ENCODE measurements around the gene LSM4.
A peak's percentile ranks its signal among the peaks of the same experiment; 100 is the strongest.
"Not testable (repeated sequence)": the region's sequence is repeated elsewhere in the genome, so short reads cannot be mapped to it uniquely, and the experiment has no call there.

The LSM4 gene

DNA sequence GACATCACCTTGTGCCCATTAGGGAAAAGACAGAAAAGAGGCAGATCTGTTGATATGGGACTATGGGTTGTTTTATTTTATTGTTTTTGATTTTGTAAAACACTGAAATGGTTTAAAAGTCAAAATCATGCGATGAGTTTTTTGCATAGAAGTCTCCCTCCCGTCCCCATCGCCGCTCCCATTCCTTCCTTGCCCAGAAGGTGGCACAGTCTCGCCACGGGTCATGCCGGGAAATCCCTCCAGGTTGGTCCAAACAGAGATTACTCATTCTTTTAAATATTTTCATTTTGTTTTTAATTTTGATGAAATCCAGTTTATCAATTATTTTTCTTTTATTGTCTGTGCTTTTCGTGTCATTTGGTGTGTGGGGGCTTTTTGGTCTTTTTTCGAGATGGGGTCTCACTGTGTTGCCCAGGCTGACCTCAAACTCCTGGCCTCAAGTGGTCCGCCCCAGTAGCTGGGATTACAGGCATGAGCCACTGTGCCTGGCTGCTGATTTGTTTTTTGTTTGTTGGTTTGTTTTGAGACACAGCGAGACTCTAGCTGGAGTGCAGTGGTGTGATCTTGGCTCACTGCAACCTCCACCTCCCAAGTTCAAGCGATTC, 26.8 kb upstream of the LSM4 start:
- Mint-ChIP-seq H3K27ac (no peak overlapping the region), H3K27me3 (no peaks in the 10 kb centered on the region), H3K4me1 (peaks cover 6% of the 10 kb centered on the region), H3K4me3 (no peak overlapping the region), H3K36me3 (peaks cover 23% of the 10 kb centered on the region), H3K9me3 (no peaks in the 10 kb centered on the region)
- ATAC-seq (ENCODE audit: low read depth) (peak; percentile 42), DNase-seq (ENCODE audit: low spot score in 2 of 2) (no peak)

- H3K9me3 Mint-ChIP-seq; H3K27ac Mint-ChIP-seq; H3K27me3 Mint-ChIP-seq; H3K4me3 Mint-ChIP-seq; DNase-seq (ENCODE audit: low spot score in 2 of 2); ATAC-seq (ENCODE audit: low read depth); H3K4me1 Mint-ChIP-seq: not testable (repeated sequence)
- H3K36me3 Mint-ChIP-seq = peaks cover 23% of the 10 kb centered on the region
These were observed 26.0 kb upstream of the LSM4 start for GRCh38 chr19:18348818-18349339.

- H3K36me3 Mint-ChIP-seq = peaks cover 20% of the 10 kb centered on the region
- no peak overlapping the region for H3K4me3 Mint-ChIP-seq
- no peaks in the 10 kb centered on the region for H3K9me3 Mint-ChIP-seq
- H3K4me1 Mint-ChIP-seq = peaks cover 6% of the 10 kb centered on the region
- H3K27me3 Mint-ChIP-seq = no peaks in the 10 kb centered on the region
- ATAC-seq (ENCODE audit: low read depth) (no peak), DNase-seq (ENCODE audit: low spot score in 2 of 2) (no peak)
- H3K27ac Mint-ChIP-seq = no peak overlapping the region
These were observed 25.3 kb upstream of the LSM4 start for GRCh38 chr19:18348171-18348570.

- ATAC-seq (ENCODE audit: low read depth) = no peak
- Mint-ChIP-seq H3K4me3 (no peak overlapping the region), H3K27ac (no peak overlapping the region), H3K27me3 (no peaks in the 10 kb centered on the region), H3K36me3 (peaks cover 21% of the 10 kb centered on the region), H3K9me3 (no peaks in the 10 kb centered on the region), H3K4me1 (peaks cover 9% of the 10 kb centered on the region)
- DNase-seq (ENCODE audit: low spot score in 2 of 2) = no peak
These were observed 23.2 kb upstream of the LSM4 start for GRCh38 chr19:18346091-18346490.

DNA sequence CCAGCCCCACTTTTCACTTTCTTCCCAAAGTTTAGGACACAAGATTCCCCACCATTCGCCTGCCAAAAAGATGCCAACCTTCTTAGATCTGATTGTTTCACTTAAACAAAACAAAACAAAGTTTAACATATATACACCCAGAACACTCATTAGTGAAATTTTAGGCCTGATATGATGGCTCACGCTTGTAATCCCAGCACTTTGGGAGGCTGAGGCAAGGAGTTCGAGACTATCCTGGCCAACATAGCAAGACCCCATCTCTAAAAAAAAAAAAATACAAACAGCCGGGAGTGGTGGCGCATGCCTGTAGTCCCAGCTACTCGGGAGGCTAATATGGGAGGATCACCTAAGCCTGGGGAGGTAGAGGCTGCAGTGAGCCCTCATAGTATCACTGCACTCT, 22.4 kb upstream of the LSM4 start:
- H3K4me3 Mint-ChIP-seq = no peak overlapping the region
- DNase-seq (ENCODE audit: low spot score in 2 of 2) (no peak), ATAC-seq (ENCODE audit: low read depth) (no peak)
- no peaks in the 10 kb centered on the region for H3K27me3 Mint-ChIP-seq
- H3K27ac Mint-ChIP-seq = no peak overlapping the region
- peaks cover 21% of the 10 kb centered on the region for H3K36me3 Mint-ChIP-seq
- no peaks in the 10 kb centered on the region for H3K9me3 Mint-ChIP-seq
- peaks cover 9% of the 10 kb centered on the region for H3K4me1 Mint-ChIP-seq

- H3K36me3 Mint-ChIP-seq = peaks cover 21% of the 10 kb centered on the region
- H3K9me3 Mint-ChIP-seq = no peaks in the 10 kb centered on the region
These were observed 21.7 kb upstream of the LSM4 start for GRCh38 chr19:18344582-18344950.

GRCh38 chr19:18342090-18342632, 19.3 kb upstream of the LSM4 start:
- Mint-ChIP-seq H3K4me1 (peaks cover 9% of the 10 kb centered on the region), H3K4me3 (peak overlapping the region; percentile 14), H3K27ac (no peak overlapping the region), H3K27me3 (peaks cover 1% of the 10 kb centered on the region), H3K9me3 (no peaks in the 10 kb centered on the region), H3K36me3 (peaks cover 13% of the 10 kb centered on the region)
- ATAC-seq (ENCODE audit: low read depth) (no peak), DNase-seq (ENCODE audit: low spot score in 2 of 2) (no peak)

More at GRCh38 chr19:18344582-18344950, 21.7 kb upstream of the LSM4 start:
- peaks cover 11% of the 10 kb centered on the region for H3K4me1 Mint-ChIP-seq
- DNase-seq (ENCODE audit: low spot score in 2 of 2) (no peak), ATAC-seq (ENCODE audit: low read depth) (no peak)
- no peak overlapping the region for H3K27ac Mint-ChIP-seq
- H3K27me3 Mint-ChIP-seq = no peaks in the 10 kb centered on the region
- no peak overlapping the region for H3K4me3 Mint-ChIP-seq

DNA sequence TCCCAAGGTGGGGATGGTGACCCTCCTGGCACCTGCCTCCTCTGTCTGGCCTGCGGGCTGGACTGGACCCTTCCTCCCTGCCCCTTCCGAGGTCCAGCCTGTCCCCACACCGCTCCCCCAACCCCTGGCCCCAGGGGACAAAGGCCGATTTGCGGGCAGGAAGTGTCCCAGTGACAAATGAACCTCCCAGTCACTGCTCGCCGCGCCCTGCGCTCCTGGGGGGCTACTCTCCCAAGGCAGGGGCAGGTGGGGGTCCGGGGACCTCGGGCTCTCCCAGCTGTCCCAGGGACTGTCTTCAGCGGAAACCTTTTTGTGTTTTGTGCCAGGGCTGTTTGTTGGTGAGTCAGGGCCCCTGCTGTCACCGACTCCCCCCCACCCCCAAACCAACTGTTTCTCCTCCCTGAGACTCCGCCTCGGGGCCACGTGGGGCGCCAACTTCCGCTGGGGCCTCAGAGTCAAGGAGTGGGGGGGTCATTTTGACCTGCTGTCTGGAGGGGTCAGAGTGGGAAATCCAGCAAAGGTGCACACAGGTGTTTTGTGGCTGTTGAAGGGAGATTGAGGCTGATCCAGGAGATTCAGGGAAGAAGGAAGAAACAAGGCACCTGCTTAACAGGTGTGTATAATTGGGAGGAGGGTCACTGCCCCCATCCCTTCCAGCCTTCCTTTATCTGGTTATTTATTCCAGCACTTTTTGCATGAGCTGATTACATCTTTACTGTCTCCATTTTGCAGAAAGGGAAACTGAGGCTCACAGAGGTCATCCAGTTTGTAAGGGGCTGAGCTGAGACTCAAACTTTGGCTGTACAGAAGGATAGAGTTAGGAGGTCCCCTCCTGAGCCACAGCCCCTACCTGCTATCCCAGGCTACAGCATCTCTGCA, 18.4 kb upstream of the LSM4 start:
- Mint-ChIP-seq H3K27me3 (peaks cover 1% of the 10 kb centered on the region), H3K36me3 (peaks cover 8% of the 10 kb centered on the region), H3K4me1 (peaks cover 7% of the 10 kb centered on the region), H3K9me3 (no peaks in the 10 kb centered on the region), H3K4me3 (peak overlapping the region; percentile 88), H3K27ac (peak overlapping the region; percentile 10)
- peak in 1 of 2 donors; percentile 37 for DNase-seq (ENCODE audit: low spot score in 2 of 2)
- ATAC-seq (ENCODE audit: low read depth) = peak; percentile 64

GRCh38 chr19:18340190-18340989, 17.5 kb upstream of the LSM4 start, which contains the start of gene PGPEP1:
TSS of gene PGPEP1 (plus strand) at chr19:18340598. CDS start at chr19:18340682, 84 bp downstream.
- Mint-ChIP-seq H3K27me3 (peaks cover 1% of the 10 kb centered on the region), H3K9me3 (no peaks in the 10 kb centered on the region), H3K4me3 (peak within 1 kb of the TSS; percentile 88), H3K36me3 (peaks cover 6% of the 10 kb centered on the region), H3K4me1 (peaks cover 7% of the 10 kb centered on the region), H3K27ac (peak within 1 kb of the TSS; percentile 28)
- ATAC-seq (ENCODE audit: low read depth) (peak; percentile 76), DNase-seq (ENCODE audit: low spot score in 2 of 2) (peak; percentile 55 to 78)

DNA sequence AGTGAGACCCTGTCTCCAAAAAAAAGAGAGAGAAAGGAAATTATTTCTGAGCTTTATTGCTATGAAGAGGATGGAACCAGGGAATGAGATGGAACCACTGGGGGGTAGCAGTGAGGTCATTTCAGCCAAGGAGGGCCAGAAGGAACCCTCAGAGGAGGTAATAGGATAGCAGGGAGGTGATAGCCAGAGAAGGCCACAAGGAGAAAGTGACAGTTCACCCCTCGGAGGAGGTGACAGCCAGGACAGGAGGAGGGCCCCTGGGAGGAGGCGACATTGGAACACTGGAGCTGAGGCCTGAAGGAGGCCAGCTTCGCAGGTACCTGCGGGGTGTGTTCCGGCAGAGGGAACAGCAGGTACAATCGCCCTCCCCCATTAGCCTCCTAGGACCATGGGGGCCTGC, 16.8 kb upstream of the LSM4 start:
- H3K27ac Mint-ChIP-seq = peak overlapping the region; percentile 2
- peak; percentile 7 for ATAC-seq (ENCODE audit: low read depth)
- no peaks in the 10 kb centered on the region for H3K9me3 Mint-ChIP-seq
- H3K36me3 Mint-ChIP-seq = peaks cover 4% of the 10 kb centered on the region
- H3K27me3 Mint-ChIP-seq = peaks cover 1% of the 10 kb centered on the region
- H3K4me3 Mint-ChIP-seq = peak overlapping the region; percentile 88
- no peak for DNase-seq (ENCODE audit: low spot score in 2 of 2)
- peaks cover 7% of the 10 kb centered on the region for H3K4me1 Mint-ChIP-seq

DNA sequence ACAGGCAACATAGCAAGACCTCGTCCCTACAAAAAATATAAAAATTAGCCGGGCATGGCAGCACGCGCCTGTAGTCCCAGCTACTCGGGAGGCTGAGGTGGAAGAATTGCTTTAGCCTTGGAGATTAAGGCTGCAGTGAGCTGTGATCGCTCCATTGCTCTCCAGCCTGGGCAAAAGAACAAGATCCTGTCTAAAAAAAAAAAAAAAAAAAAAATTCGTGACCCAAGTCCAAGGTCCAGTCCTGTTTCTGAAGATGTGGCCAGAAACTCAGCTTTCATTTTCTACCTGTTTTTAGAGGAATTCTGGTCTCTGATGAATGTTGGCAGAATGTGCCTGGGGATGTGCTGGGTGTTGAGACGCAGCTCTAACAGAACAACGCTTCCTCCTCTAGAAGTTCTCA, 15.7 kb upstream of the LSM4 start:
- DNase-seq (ENCODE audit: low spot score in 2 of 2) (no peak), ATAC-seq (ENCODE audit: low read depth) (no peak)
- Mint-ChIP-seq H3K27ac (no peak overlapping the region), H3K36me3 (peaks cover 2% of the 10 kb centered on the region), H3K27me3 (peaks cover 1% of the 10 kb centered on the region), H3K4me1 (peaks cover 7% of the 10 kb centered on the region), H3K9me3 (no peaks in the 10 kb centered on the region), H3K4me3 (no peak overlapping the region)

DNA sequence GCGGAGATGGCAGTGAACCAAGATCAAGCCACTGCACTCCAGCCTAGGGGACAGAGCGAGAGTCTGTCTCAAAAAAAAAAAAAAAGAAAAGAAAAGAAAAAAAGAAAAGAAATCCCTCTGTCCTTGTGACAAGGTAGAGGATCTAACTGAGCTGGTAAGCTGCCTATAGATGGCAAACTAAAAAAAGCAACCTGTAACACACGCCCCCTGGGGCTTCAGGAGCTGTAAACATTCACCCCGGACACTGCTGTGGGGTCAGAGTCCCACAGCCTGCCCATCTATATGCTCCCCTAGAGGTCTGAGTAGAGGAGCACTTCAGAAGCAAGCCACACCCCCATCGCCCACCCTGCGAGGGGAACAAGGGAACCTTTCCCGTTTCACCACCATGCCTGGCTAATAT, 13.2 kb upstream of the LSM4 start:
- no peak overlapping the region for H3K27ac Mint-ChIP-seq
- H3K36me3 Mint-ChIP-seq = no peaks in the 10 kb centered on the region
- peaks cover 4% of the 10 kb centered on the region for H3K4me1 Mint-ChIP-seq
- peaks cover 3% of the 10 kb centered on the region for H3K27me3 Mint-ChIP-seq
- H3K4me3 Mint-ChIP-seq = no peak overlapping the region
- ATAC-seq (ENCODE audit: low read depth) (no peak), DNase-seq (ENCODE audit: low spot score in 2 of 2) (no peak)
- no peaks in the 10 kb centered on the region for H3K9me3 Mint-ChIP-seq

DNA sequence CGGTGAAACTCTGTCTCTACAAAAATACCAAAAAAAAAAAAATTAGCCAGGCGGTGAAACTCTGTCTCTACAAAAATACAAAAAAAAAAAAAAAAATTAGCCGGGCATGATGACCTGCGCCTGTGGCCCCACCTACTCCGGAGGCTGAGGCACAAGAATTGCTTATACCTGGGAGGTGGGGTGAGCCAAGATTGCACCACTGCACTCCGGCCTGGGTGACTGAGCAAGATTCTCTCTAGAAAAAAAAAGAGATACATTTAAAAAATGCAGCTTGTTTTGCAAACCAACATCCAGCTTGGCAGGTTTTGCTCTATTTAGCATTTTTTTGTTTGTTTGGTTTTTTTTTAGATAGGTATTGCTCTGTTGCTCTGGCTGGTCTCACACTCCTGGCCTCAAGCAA, 10.8 kb upstream of the LSM4 start:
- Mint-ChIP-seq H3K9me3 (no peaks in the 10 kb centered on the region), H3K4me3 (no peak overlapping the region), H3K36me3 (no peaks in the 10 kb centered on the region), H3K27me3 (peaks cover 6% of the 10 kb centered on the region), H3K4me1 (peaks cover 3% of the 10 kb centered on the region), H3K27ac (no peak overlapping the region)
- DNase-seq (ENCODE audit: low spot score in 2 of 2) (no peak), ATAC-seq (ENCODE audit: low read depth) (no peak)

Data from memory B cell (primary cell).